ENCODE results near the gene NDUFC1. TPM values are rescaled to one million over a fixed set of nuclear protein-coding genes. Genes with fewer than 3 reads are reported as not detected.
"Not testable (repeated sequence)": the region's sequence is repeated elsewhere in the genome, so short reads cannot be mapped to it uniquely, and the experiment has no call there.

NDUFC1 gene
- total RNA-seq (55.1 TPM), polyA plus RNA-seq (ENCODE audit: insufficient read depth in 1 of 8, insufficient read length in 8 of 8, low replicate concordance in 1 of 8) (10 to 100 TPM; 48.2 to 68.6 (median 53.2) TPM)
- long read RNA-seq, donor 1, partial matches to known transcripts = 40 of 43 reads
- long read RNA-seq, donor 1, other reads (novel, unspliced or antisense) = 0 of 43 reads
- long read RNA-seq, donor 2, partial matches to known transcripts = 9 of 11 reads
- long read RNA-seq, donor 2, other reads (novel, unspliced or antisense) = 0 of 11 reads
- long read RNA-seq, donor 3, partial matches to known transcripts = 72 of 76 reads
- long read RNA-seq, donor 3, other reads (novel, unspliced or antisense) = 0 of 76 reads
- long read RNA-seq, donor 4, partial matches to known transcripts = 83 of 86 reads
- long read RNA-seq, donor 4, other reads (novel, unspliced or antisense) = 0 of 86 reads
- long read RNA-seq, donor 5, partial matches to known transcripts = 175 of 189 reads
- long read RNA-seq, donor 5, other reads (novel, unspliced or antisense) = 5 of 189 reads
- long read RNA-seq, donor 6, transcript NDUFC1-209 (5 exons, 1,198 nt) = major isoform, 5 of 217 reads
- long read RNA-seq, donor 6, partial matches to known transcripts = 208 of 217 reads
- long read RNA-seq, donor 6, other reads (novel, unspliced or antisense) = 0 of 217 reads
- long read RNA-seq, donor 7, transcript NDUFC1-210 (5 exons, 725 nt) = major isoform, 5 of 159 reads
- long read RNA-seq, donor 7, partial matches to known transcripts = 152 of 159 reads
- long read RNA-seq, donor 7, other reads (novel, unspliced or antisense) = 0 of 159 reads
- long read RNA-seq, donor 8, partial matches to known transcripts = 119 of 123 reads
- long read RNA-seq, donor 8, other reads (novel, unspliced or antisense) = 0 of 123 reads
- long read RNA-seq, donor 9, partial matches to known transcripts = 109 of 113 reads
- long read RNA-seq, donor 9, other reads (novel, unspliced or antisense) = 0 of 113 reads
- long read RNA-seq, donor 10, partial matches to known transcripts = 234 of 251 reads
- long read RNA-seq, donor 10, other reads (novel, unspliced or antisense) = 13 of 251 reads
- long read RNA-seq, donor 11, partial matches to known transcripts = 95 of 99 reads
- long read RNA-seq, donor 11, other reads (novel, unspliced or antisense) = 0 of 99 reads

DNA sequence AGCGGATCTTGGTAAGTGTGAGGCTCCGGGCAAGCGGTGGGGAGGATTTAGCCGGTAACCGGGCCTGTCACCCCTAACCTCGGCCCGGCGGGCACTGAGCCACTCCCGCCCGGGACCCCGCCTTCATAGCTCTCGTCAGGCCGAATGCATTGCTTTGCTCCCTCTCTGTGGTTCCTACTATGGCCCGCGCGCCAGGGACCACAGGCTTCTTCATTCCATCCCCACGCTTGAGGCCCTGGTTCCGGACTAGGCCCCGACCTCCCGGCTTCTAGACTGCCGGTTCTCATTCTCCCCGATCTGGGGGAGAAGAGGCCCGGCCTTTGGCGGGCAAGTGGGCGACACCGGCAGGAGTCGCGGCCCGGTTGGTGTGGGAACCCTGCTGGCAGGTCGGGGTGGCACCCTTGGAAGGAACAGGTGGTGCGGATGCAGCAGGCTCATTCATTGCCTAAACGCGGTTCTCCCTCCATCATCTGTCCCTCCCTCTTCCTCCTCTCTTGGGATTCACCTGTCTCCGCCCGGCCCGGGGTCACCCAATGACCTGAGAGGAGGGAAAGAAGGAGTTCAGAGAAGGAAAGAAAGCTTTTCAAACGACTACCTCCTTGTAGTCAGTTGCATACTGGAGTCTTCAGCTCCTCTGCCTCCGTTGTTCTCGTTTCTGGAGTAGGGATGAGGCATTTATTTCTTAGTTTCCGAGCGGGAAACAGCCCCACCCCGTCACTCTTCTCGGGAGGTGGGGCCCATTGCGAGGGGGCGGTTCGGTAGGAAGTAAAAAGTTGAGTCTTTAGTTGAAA is at the start of gene NDUFC1:
NDUFC1 (minus strand) TSS at position 657 of the 791 bp plus-strand sequence. CDS start 6,679 bp downstream, outside the sequence.
- WGBS (ENCODE audit: insufficient coverage) = 0% methylated on average over 28 of the region's 46 CpGs
- no peaks in the 10 kb centered on the region for H3K27me3 ChIP-seq (ENCODE audit: control insufficient read depth, insufficient read depth, low read length)
- peak within 1 kb of the TSS; percentile 98 for H3K27ac ChIP-seq (ENCODE audit: low read length)
- no peaks in the 10 kb centered on the region for H3K9me3 ChIP-seq (replicated peaks; ENCODE audit: control insufficient read depth, low read depth, low read length)
- no peaks in the 10 kb centered on the region for H3K36me3 ChIP-seq (ENCODE audit: control insufficient read depth, insufficient read depth, low read length)
- peak; percentile 75 for DNase-seq
- H3K4me1 ChIP-seq (ENCODE audit: control insufficient read depth, insufficient read depth, low read length) = peaks cover 2% of the 10 kb centered on the region
- peak within 1 kb of the TSS; percentile 91 for H3K4me3 ChIP-seq (ENCODE audit: low read length)

DNA sequence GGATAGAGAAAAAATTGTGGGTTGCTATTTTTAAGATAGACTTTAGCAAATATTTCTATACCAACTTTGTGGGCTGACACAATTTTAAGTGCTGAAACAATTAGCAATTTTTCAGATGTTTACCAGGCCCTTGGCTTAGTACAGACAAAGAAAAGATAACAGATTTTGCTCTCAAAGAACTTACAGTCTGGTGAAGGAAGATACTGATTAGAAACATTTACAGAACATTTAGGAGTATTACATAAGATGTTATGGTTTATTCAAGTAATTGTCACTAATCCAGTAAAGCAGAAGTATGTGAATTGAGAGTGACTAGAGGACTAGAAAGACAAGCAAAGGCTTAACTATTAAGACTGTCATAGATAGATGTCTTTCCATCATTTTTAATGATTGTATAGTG is 35.3 kb upstream of the NDUFC1 start:
- no peak for DNase-seq
- Histone ChIP-seq H3K9me3 (replicated peaks; ENCODE audit: control insufficient read depth, low read depth, low read length) (no peaks in the 10 kb centered on the region), H3K27me3 (ENCODE audit: control insufficient read depth, insufficient read depth, low read length) (no peaks in the 10 kb centered on the region), H3K4me1 (ENCODE audit: control insufficient read depth, insufficient read depth, low read length) (no peaks in the 10 kb centered on the region), H3K4me3 (ENCODE audit: low read length) (no peak overlapping the region), H3K36me3 (ENCODE audit: control insufficient read depth, insufficient read depth, low read length) (peaks cover 16% of the 10 kb centered on the region), H3K27ac (ENCODE audit: low read length) (no peak overlapping the region)

DNA sequence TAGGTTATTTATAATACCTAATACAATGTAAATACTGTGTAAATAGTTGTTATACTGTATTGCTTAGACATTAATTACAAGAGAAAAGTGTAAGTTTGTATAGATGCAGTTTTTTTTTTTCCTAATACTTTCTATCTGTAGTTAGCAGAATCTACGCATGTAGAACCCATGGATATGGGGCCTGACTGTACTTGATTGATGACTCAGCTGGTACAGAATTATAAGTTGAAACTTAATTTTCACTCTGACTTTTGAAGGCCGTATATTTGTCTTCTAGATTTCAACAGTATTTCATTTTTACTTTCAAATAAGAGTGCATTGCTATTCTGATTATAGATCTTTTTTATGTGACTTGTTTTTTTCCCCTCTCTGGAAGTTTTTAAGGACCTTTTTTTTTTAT is 30.8 kb upstream of the NDUFC1 start:
- Histone ChIP-seq H3K4me1 (ENCODE audit: control insufficient read depth, insufficient read depth, low read length) (no peaks in the 10 kb centered on the region), H3K9me3 (replicated peaks; ENCODE audit: control insufficient read depth, low read depth, low read length) (no peaks in the 10 kb centered on the region), H3K36me3 (ENCODE audit: control insufficient read depth, insufficient read depth, low read length) (peaks cover 15% of the 10 kb centered on the region), H3K4me3 (ENCODE audit: low read length) (no peak overlapping the region), H3K27me3 (ENCODE audit: control insufficient read depth, insufficient read depth, low read length) (no peaks in the 10 kb centered on the region), H3K27ac (ENCODE audit: low read length) (no peak overlapping the region)
- no peak for DNase-seq
- WGBS (ENCODE audit: insufficient coverage) = no CpG with 5 or more reads among the region's 2 CpGs

DNA sequence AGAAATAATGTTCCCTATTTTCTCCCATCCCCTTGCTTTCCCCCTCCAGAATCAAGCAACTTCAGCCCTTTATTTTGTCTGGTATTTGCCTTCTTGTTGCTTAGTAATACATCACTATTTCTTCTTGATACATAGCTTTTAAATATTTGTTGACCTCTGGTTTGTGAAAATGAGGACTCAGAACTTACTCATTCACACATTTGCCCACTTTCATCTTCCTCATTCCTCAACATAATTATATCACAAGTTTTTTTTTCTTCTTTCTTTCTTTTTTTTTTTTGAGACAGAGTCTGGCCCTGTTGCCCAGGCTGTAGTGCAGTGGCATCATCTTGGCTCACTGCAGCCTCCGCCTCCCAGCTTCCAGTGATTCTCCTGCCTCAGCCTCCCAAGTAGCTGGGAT is 28.9 kb upstream of the NDUFC1 start:
- H3K9me3 ChIP-seq (replicated peaks; ENCODE audit: control insufficient read depth, low read depth, low read length) = no peaks in the 10 kb centered on the region
- no peak overlapping the region for H3K4me3 ChIP-seq (ENCODE audit: low read length)
- H3K36me3 ChIP-seq (ENCODE audit: control insufficient read depth, insufficient read depth, low read length) = peaks cover 15% of the 10 kb centered on the region
- 100% methylated on average over 1 of the region's 1 CpG for WGBS (ENCODE audit: insufficient coverage)
- no peaks in the 10 kb centered on the region for H3K27me3 ChIP-seq (ENCODE audit: control insufficient read depth, insufficient read depth, low read length)
- H3K4me1 ChIP-seq (ENCODE audit: control insufficient read depth, insufficient read depth, low read length) = no peaks in the 10 kb centered on the region
- DNase-seq = no peak
- H3K27ac ChIP-seq (ENCODE audit: low read length) = no peak overlapping the region

DNA sequence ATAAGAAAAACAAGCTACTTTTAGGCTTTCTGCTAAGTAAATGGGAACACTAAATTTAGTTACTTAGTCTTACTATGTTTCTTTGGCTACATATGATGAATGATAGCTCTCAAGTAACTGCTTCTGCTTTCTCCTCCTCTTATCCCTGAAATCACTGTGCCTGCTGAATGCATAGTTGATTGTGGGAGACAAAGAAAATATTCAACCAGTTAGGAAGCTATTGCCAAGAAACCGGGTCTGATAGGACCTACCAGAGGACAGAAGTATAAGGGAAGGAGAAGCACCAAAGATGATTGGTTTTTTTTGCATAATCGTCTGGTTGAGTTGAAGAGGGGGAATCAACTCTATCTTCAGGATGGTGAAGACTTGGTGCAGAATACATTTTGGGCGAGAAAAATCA is 28.0 kb upstream of the NDUFC1 start:
- no peaks in the 10 kb centered on the region for H3K27me3 ChIP-seq (ENCODE audit: control insufficient read depth, insufficient read depth, low read length)
- H3K4me1 ChIP-seq (ENCODE audit: control insufficient read depth, insufficient read depth, low read length) = no peaks in the 10 kb centered on the region
- H3K4me3 ChIP-seq (ENCODE audit: low read length) = no peak overlapping the region
- 86% methylated on average over 3 of the region's 3 CpGs for WGBS (ENCODE audit: insufficient coverage)
- no peak overlapping the region for H3K27ac ChIP-seq (ENCODE audit: low read length)
- no peaks in the 10 kb centered on the region for H3K9me3 ChIP-seq (replicated peaks; ENCODE audit: control insufficient read depth, low read depth, low read length)
- H3K36me3 ChIP-seq (ENCODE audit: control insufficient read depth, insufficient read depth, low read length) = peaks cover 12% of the 10 kb centered on the region
- DNase-seq = no peak

DNA sequence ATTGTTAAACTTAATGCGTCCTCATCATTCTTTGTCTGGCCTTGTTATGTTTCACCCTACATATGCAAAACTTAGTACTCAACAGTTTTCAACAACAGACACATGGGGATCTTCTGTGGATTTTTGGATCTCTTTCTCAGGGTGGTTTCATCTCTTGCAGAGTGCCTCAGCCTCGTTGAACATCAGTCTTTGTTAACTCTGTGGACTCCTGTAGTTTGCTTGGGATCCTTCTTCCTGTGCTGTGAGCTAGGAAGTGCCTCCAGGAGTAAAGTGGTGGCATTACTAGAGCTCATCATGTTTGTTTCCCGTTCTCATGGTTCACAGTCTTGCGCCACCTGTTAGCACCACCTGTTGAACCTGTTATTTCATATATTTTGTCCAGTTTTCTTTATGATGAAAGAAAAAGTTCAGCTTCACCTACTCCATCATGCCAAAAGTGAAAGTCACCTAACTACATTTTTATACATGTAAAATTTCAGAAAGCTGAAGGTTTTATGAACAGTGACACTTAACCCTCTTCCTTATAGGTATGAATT is 27.5 kb upstream of the NDUFC1 start:
- H3K27me3 ChIP-seq (ENCODE audit: control insufficient read depth, insufficient read depth, low read length) = no peaks in the 10 kb centered on the region
- H3K9me3 ChIP-seq (replicated peaks; ENCODE audit: control insufficient read depth, low read depth, low read length) = no peaks in the 10 kb centered on the region
- H3K27ac ChIP-seq (ENCODE audit: low read length) = no peak overlapping the region
- no peaks in the 10 kb centered on the region for H3K4me1 ChIP-seq (ENCODE audit: control insufficient read depth, insufficient read depth, low read length)
- no CpG with 5 or more reads among the region's 4 CpGs for WGBS (ENCODE audit: insufficient coverage)
- DNase-seq = no peak
- H3K4me3 ChIP-seq (ENCODE audit: low read length) = no peak overlapping the region
- peaks cover 11% of the 10 kb centered on the region for H3K36me3 ChIP-seq (ENCODE audit: control insufficient read depth, insufficient read depth, low read length)

DNA sequence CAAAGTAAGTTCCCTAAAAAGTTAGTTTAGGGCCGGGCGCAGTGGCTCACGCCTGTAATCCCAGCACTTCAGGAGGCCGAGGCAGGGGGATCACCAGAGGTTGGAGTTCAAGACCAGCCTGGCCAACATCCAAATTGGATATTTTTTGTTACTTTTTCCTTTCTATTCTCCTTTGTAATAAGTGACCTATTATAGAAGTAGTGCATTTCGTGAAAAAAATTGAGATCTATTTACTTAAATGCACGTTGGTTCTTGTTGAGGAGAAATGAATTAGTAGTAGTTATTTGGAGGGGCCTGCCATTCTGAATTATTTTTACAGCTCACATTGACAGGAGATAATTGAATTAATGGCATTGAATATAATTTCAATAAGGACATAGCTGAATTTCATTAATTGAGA is 22.3 kb upstream of the NDUFC1 start:
- H3K4me3 ChIP-seq (ENCODE audit: low read length) = no peak overlapping the region
- no peak overlapping the region for H3K27ac ChIP-seq (ENCODE audit: low read length)
- no peaks in the 10 kb centered on the region for H3K27me3 ChIP-seq (ENCODE audit: control insufficient read depth, insufficient read depth, low read length)
- no peak for DNase-seq
- WGBS (ENCODE audit: insufficient coverage) = no CpG with 5 or more reads among the region's 6 CpGs
- no peaks in the 10 kb centered on the region for H3K9me3 ChIP-seq (replicated peaks; ENCODE audit: control insufficient read depth, low read depth, low read length)
- peaks cover 3% of the 10 kb centered on the region for H3K36me3 ChIP-seq (ENCODE audit: control insufficient read depth, insufficient read depth, low read length)
- H3K4me1 ChIP-seq (ENCODE audit: control insufficient read depth, insufficient read depth, low read length) = no peaks in the 10 kb centered on the region

DNA sequence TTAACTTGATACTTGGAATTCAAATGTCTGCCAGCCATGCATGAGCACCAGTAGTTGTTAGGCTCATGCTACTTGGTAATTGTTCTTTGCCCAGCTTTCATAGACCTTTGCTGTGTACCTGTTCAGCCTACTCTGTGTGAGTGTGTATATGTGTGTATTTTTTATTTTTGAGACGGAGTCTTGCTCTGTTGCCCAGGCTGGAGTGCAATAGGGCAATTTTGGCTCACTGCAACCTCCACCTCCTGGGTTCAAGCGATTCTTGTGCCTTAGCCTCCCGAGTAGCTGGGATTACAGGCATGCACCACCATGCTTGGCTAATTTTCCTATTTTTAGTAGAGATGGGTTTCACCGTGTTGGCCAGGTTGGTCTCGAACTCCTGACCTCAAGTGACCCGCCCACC is 20.3 kb upstream of the NDUFC1 start:
- WGBS (ENCODE audit: insufficient coverage) = 83% methylated on average over 1 of the region's 6 CpGs
- H3K4me3 ChIP-seq (ENCODE audit: low read length) = not testable (repeated sequence)

DNA sequence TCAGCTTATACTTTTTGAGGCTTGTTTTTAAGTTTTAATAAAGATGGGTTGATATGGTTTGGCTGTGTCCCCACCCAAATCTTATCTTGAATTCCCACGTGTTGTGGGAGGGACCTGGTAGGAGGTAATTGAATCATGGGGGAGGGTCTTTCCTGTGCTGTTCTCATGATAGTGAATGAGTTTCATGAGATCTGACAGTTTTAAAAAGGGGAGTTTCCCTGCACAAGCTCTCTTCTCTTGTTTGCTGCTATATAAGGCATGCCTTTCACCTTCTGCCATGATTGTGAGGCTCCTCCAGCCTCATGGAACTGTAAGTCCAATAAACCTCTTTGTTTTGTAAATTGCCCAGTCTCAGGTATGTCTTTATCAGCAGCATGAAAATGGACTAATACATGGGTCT is 19.8 kb upstream of the NDUFC1 start:
- no CpG with 5 or more reads among the region's 1 CpG for WGBS (ENCODE audit: insufficient coverage)

More for the DNA sequence above, 20.3 kb upstream of the NDUFC1 start:
- not testable (repeated sequence) for H3K4me1 ChIP-seq (ENCODE audit: control insufficient read depth, insufficient read depth, low read length); H3K9me3 ChIP-seq (replicated peaks; ENCODE audit: control insufficient read depth, low read depth, low read length); H3K27me3 ChIP-seq (ENCODE audit: control insufficient read depth, insufficient read depth, low read length); H3K36me3 ChIP-seq (ENCODE audit: control insufficient read depth, insufficient read depth, low read length); DNase-seq; H3K27ac ChIP-seq (ENCODE audit: low read length)

More for the DNA sequence above, 19.8 kb upstream of the NDUFC1 start:
- H3K36me3 ChIP-seq (ENCODE audit: control insufficient read depth, insufficient read depth, low read length); H3K27me3 ChIP-seq (ENCODE audit: control insufficient read depth, insufficient read depth, low read length); H3K9me3 ChIP-seq (replicated peaks; ENCODE audit: control insufficient read depth, low read depth, low read length); H3K4me3 ChIP-seq (ENCODE audit: low read length); H3K4me1 ChIP-seq (ENCODE audit: control insufficient read depth, insufficient read depth, low read length); DNase-seq; H3K27ac ChIP-seq (ENCODE audit: low read length): not testable (repeated sequence)

Measured in muscle of leg (tissue), 16 donors.